OCI-LY1 (cell line): ENCODE results near the gene SCGB3A1.

Experiments
- H2AFZ ChIP-seq: fragments of 200-600 bp; sonication (generic), shearing (Covaris generic); 2 replicates; pipeline ENCODE4 v1.6.0; 2014; ENCODE audit warnings: antibody characterized with exemption, mild to moderate bottlenecking, low read length
- H3F3A ChIP-seq: fragments of 200-600 bp; sonication (generic), shearing (Covaris generic); 2 replicates; pipeline ENCODE4 v1.6.0; 2014; ENCODE audit warnings: mild to moderate bottlenecking, antibody characterized with exemption, low read length, moderate library complexity; ENCODE audit not compliant: insufficient read depth
- H3K27ac ChIP-seq: fragments of 200-600 bp; sonication (generic); 2 replicates; pipeline ENCODE4 v1.5.1; 2014; ENCODE audit warnings: low read length, mixed run types, mild to moderate bottlenecking, low read depth; ENCODE audit not compliant: poor library complexity, severe bottlenecking
- H3K27me3 ChIP-seq: fragments of 200-600 bp; sonication (generic); 2 replicates; pipeline ENCODE4 v1.6.0; 2014; ENCODE audit warnings: antibody characterized with exemption, mild to moderate bottlenecking, low read length, moderate library complexity; ENCODE audit not compliant: insufficient read depth
- H3K36me3 ChIP-seq: fragments of 200-600 bp; sonication (generic); 2 replicates; pipeline ENCODE4 v1.6.1; 2014; ENCODE audit warnings: mild to moderate bottlenecking, antibody characterized with exemption, low read length, moderate library complexity, mixed read lengths; ENCODE audit not compliant: insufficient read depth
- H3K4me1 ChIP-seq: fragments of 200-600 bp; sonication (generic); 2 replicates; pipeline ENCODE4 v1.5.1; 2014; ENCODE audit warnings: mild to moderate bottlenecking, low read length, moderate library complexity; ENCODE audit not compliant: insufficient read depth, severe bottlenecking
- H3K4me2 ChIP-seq: fragments of 200-600 bp; sonication (generic), shearing (Covaris generic); 2 replicates; pipeline ENCODE4 v1.6.1; 2014; ENCODE audit warnings: low read length
- H3K4me3 ChIP-seq: fragments of 200-600 bp; sonication (generic); 2 replicates; pipeline ENCODE4 v1.5.1; 2014; ENCODE audit warnings: low read length, low read depth, mild to moderate bottlenecking, mixed read lengths; ENCODE audit not compliant: poor library complexity, severe bottlenecking
- H3K79me2 ChIP-seq: fragments of 200-600 bp; shearing (Covaris generic); 2 replicates; pipeline ENCODE4 v1.6.1; 2016; ENCODE audit warnings: mixed run types, low read length, mixed read lengths; ENCODE audit not compliant: insufficient read depth
- H3K9ac ChIP-seq: fragments of 200-600 bp; sonication (generic), shearing (Covaris generic); 2 replicates; pipeline ENCODE4 v1.6.1; 2014; ENCODE audit warnings: mild to moderate bottlenecking, low read length, mixed read lengths
- H3K9me2 ChIP-seq: fragments of 200-600 bp; sonication (generic), shearing (Covaris generic); 2 replicates; pipeline ENCODE4 v1.6.1; 2014; ENCODE audit warnings: low read depth, mild to moderate bottlenecking, low read length, mixed read lengths
- H3K9me3 ChIP-seq: fragments of 200-600 bp; shearing (Covaris generic); 2 replicates; pipeline ENCODE4 v1.6.1; 2014; ENCODE audit warnings: low read length, mixed read lengths
- H4K20me1 ChIP-seq: fragments of 200-600 bp; sonication (generic), shearing (Covaris generic); 2 replicates; pipeline ENCODE4 v1.6.0; 2016; ENCODE audit warnings: mild to moderate bottlenecking, low read length; ENCODE audit not compliant: insufficient read depth
- CTCF ChIP-seq: fragments of 200-600 bp; sonication (generic), shearing (Covaris generic); IDR thresholded peaks from 2 replicates; pipeline ENCODE4 v1.5.1; 2017; ENCODE audit warnings: mild to moderate bottlenecking, antibody characterized with exemption, low read length, moderate library complexity, mixed read lengths
- EZH2 ChIP-seq: fragments of 200-600 bp; sonication (generic), shearing (Covaris generic); IDR thresholded peaks from 2 replicates; pipeline ENCODE4 v1.8.0; 2017; ENCODE audit warnings: borderline replicate concordance, mixed run types, mild to moderate bottlenecking, antibody characterized with exemption, low read length, moderate library complexity, mixed read lengths

SCGB3A1 gene

DNA sequence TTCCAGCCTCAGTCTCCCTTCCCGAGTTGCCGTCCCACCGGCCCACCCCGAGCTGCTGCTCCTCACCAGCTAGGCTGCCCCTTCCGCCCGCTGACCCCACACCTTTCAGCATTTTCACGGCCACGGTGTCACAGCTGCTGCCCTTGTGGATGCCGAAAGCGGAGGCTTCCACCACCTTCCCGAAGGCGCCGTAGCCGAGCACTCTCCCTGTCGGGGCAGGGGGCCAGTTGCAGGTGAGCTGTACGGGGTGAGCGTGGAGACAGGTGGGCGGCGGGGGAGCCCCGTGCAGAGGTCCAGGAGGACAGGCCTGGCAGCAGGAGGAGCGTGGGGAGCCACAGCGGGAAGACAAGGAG lies 28.2 kb upstream of the SCGB3A1 start:
- H3K9ac ChIP-seq = no peak overlapping the region
- no peak for TF ChIP-seq EZH2
- no peak for TF ChIP-seq CTCF
- H3K27ac ChIP-seq = no peak overlapping the region
- no peaks in the 10 kb centered on the region for H3K9me3 ChIP-seq
- no peaks in the 10 kb centered on the region for H3K9me2 ChIP-seq
- no peaks in the 10 kb centered on the region for H3K36me3 ChIP-seq
- H3K4me1 ChIP-seq = no peaks in the 10 kb centered on the region
- H3F3A ChIP-seq = no peaks in the 10 kb centered on the region
- H3K4me3 ChIP-seq = no peak overlapping the region
- H3K27me3 ChIP-seq = no peaks in the 10 kb centered on the region
- no peak overlapping the region for H2AFZ ChIP-seq
- no peaks in the 10 kb centered on the region for H4K20me1 ChIP-seq
- H3K4me2 ChIP-seq = no peak overlapping the region
- no peaks in the 10 kb centered on the region for H3K79me2 ChIP-seq

- Histone ChIP-seq H3K27ac (no peak overlapping the region), H3K79me2 (no peaks in the 10 kb centered on the region), H4K20me1 (no peaks in the 10 kb centered on the region), H3K9me2 (no peaks in the 10 kb centered on the region), H3K4me3 (no peak overlapping the region), H3F3A (no peaks in the 10 kb centered on the region), H3K36me3 (no peaks in the 10 kb centered on the region), H3K4me1 (no peaks in the 10 kb centered on the region), H3K9ac (no peak overlapping the region), H3K9me3 (no peaks in the 10 kb centered on the region), H3K27me3 (no peaks in the 10 kb centered on the region), H3K4me2 (no peak overlapping the region), H2AFZ (no peak overlapping the region)
- TF ChIP-seq CTCF = no peak
- no peak for TF ChIP-seq EZH2
Measured at GRCh38 chr5:180618829-180619562, 27.7 kb upstream of the SCGB3A1 start.

- no peaks in the 10 kb centered on the region for H3K79me2 ChIP-seq
- H3K4me3 ChIP-seq = no peak overlapping the region
- H3K9ac ChIP-seq = no peak overlapping the region
- no peaks in the 10 kb centered on the region for H3K9me3 ChIP-seq
- no peak overlapping the region for H2AFZ ChIP-seq
- H3K4me1 ChIP-seq = no peaks in the 10 kb centered on the region
- H3K9me2 ChIP-seq = no peaks in the 10 kb centered on the region
- TF ChIP-seq CTCF = no peak
- TF ChIP-seq EZH2 = no peak
- H3K27me3 ChIP-seq = no peaks in the 10 kb centered on the region
- H3K27ac ChIP-seq = no peak overlapping the region
- no peaks in the 10 kb centered on the region for H3F3A ChIP-seq
- no peak overlapping the region for H3K4me2 ChIP-seq
- H4K20me1 ChIP-seq = no peaks in the 10 kb centered on the region
- H3K36me3 ChIP-seq = no peaks in the 10 kb centered on the region
Measured at GRCh38 chr5:180618487-180618828, 27.2 kb upstream of the SCGB3A1 start.
